Ovary (tissue), 3 donors: ENCODE data around the gene LRRC27.

Source experiments
- CTCF ChIP-seq, 3 donors: fragments of 450-650 bp in 2 of 3; fragments of 200-600 bp in 1 of 3; IDR thresholded peaks; one replicate each; pipeline versions ENCODE4 v1.5.1 to v1.8.0; 2016 to 2022; ENCODE audit warnings: antibody characterized with exemption in 3 of 3, mild to moderate bottlenecking in 1 of 3
- EP300 ChIP-seq: sonication (generic); formaldehyde crosslinking; IDR thresholded peaks from one replicate; pipeline ENCODE4 v1.6.1; 2017; ENCODE audit warnings: antibody characterized with exemption
- donor health status: DM: no; HTN: no; CAD: no.

- TF ChIP-seq CTCF (IDR thresholded peaks at IDR 0.05) (no peak), EP300 (no peak)
Observed at GRCh38 chr10:132388891-132389432, 57.0 kb downstream of the LRRC27 start.
